IPS-20b (cell line): ENCODE results near the gene HGFAC.
"Not testable (repeated sequence)": the region's sequence is repeated elsewhere in the genome, so short reads cannot be mapped to it uniquely, and the experiment has no call there.

Source experiments
- H3K27ac ChIP-seq: one replicate; pipeline ENCODE4 v1.5.1; 2013; ENCODE audit warnings: low read length
- H3K27me3 ChIP-seq: 2 replicates; pipeline ENCODE4 v1.6.1; 2013; ENCODE audit warnings: mild to moderate bottlenecking, low read length, inconsistent platforms; ENCODE audit not compliant: insufficient read depth
- H3K36me3 ChIP-seq: 2 replicates; pipeline ENCODE4 v1.6.1; 2013; ENCODE audit warnings: low read depth, mild to moderate bottlenecking, inconsistent platforms, low read length, moderate library complexity; ENCODE audit not compliant: insufficient read depth
- H3K4me1 ChIP-seq: 2 replicates; pipeline ENCODE4 v1.6.1; 2013; ENCODE audit warnings: mild to moderate bottlenecking, control low read depth, inconsistent platforms, low read length, moderate library complexity; ENCODE audit not compliant: insufficient read depth
- H3K4me3 ChIP-seq: 2 replicates; pipeline ENCODE4 v1.5.1; 2013; ENCODE audit warnings: mild to moderate bottlenecking, low read length, inconsistent platforms
- H3K9ac ChIP-seq: 2 replicates; pipeline ENCODE4 v1.6.1; 2013; ENCODE audit warnings: low read depth, mild to moderate bottlenecking, inconsistent platforms, low read length, moderate library complexity
- H3K9me3 ChIP-seq: 2 replicates; pipeline ENCODE4 v1.6.1; 2013; ENCODE audit warnings: mild to moderate bottlenecking, low read depth, low read length, inconsistent platforms; ENCODE audit not compliant: insufficient read depth

The HGFAC gene

DNA sequence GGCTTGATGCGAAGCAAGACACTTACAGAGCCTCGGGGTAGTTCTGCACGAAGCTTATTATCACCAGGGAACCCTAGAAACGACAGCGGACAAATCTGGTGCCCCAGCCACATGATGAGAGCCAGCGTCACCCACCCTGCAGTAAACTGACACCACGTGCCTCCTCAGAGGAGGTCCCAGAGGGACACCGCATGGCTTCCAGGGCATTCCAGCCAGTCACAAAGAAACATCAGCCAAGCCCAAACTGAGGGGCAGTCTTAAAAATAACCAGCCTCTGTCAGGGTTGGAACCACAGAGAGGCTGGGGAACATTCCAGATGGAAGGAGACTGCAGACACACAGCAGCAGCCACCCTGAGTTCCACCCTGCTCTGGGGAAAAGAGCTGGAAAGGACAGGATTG, 36.6 kb upstream of the HGFAC start:
- Histone ChIP-seq H3K27me3 (no peaks in the 10 kb centered on the region), H3K9ac (no peak overlapping the region), H3K36me3 (no peaks in the 10 kb centered on the region), H3K4me3 (no peak overlapping the region), H3K27ac (no peak overlapping the region), H3K4me1 (no peaks in the 10 kb centered on the region), H3K9me3 (no peaks in the 10 kb centered on the region)

DNA sequence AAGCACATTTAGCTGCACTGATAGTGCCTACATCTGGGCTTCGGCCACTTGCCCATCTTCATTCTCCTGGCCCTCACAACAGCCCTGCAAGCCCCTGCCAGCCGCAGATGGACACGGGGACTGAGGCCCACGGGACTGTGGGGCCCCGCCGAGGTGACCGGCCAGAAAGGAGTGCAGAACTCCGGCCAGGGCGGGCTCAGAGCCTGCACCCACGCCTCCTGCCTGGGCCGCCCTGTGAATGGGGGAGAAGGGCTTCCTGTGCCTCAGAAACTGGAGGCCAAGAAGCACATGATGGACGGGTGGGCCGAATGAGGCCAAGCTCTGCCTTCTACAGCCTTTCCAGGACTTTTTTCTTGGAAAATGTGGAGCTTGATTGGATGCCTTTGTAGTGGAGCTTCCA, 35.7 kb upstream of the HGFAC start:
- H3K27me3 ChIP-seq, result no peaks in the 10 kb centered on the region
- no peak overlapping the region for H3K4me3 ChIP-seq
- no peaks in the 10 kb centered on the region for H3K4me1 ChIP-seq
- no peak overlapping the region for H3K27ac ChIP-seq
- H3K9ac ChIP-seq, result no peak overlapping the region
- H3K9me3 ChIP-seq, result no peaks in the 10 kb centered on the region
- no peaks in the 10 kb centered on the region for H3K36me3 ChIP-seq

DNA sequence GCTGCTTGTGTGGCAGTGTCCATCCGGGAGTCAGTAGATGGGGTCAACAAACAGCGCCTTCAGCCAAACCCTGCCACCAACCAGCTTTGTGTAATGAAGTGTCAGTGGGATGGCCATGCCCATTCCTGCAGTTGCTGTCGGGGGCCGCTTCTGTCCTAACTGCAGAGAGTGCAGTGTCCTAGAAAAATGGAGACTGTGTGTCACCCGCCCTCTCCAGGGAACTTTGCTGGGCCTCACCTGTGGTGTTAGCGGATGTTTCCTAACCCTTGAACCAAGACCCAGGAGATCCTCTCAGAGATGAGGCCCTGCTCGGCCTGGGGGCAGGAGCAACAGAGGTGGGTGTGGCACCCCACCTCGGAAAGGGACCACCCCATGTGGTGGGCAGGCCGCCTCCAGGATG, 35.3 kb upstream of the HGFAC start:
- no peaks in the 10 kb centered on the region for H3K9me3 ChIP-seq

DNA sequence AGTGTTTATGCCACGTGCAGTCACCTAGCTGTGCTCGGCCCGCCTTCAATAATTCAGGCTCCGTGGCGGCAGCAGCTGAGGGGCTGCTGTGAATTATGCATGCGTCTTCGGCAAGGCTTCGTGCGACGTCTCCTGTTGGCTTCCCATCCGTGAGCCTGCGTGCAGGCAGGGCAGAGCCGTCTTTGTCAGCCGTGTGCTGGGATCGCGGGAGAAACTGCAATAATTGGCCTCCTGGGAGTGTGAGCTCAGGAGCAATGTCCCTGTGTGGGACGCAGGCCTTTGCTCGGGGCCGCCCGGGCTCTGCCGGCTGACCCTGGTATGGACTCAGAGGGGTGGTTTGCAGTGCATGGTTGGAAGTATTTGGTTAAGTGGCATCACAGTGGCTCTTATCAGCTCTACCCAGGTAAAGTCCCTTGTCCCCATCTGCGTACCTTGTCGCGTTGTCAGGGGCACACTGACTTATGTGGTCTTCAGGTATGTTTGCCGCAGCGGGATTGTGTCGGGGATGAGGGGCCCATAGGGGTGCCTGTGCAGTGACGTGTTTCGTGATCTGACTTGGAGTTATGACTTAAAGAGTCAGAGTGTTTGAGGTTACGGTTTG, 34.5 kb upstream of the HGFAC start:
- H3K9me3 ChIP-seq, result no peaks in the 10 kb centered on the region
- H3K36me3 ChIP-seq, result no peaks in the 10 kb centered on the region
- no peak overlapping the region for H3K27ac ChIP-seq
- no peaks in the 10 kb centered on the region for H3K4me1 ChIP-seq
- no peak overlapping the region for H3K4me3 ChIP-seq
- no peak overlapping the region for H3K9ac ChIP-seq
- H3K27me3 ChIP-seq, result no peaks in the 10 kb centered on the region

More for the DNA sequence above, 35.3 kb upstream of the HGFAC start:
- Histone ChIP-seq H3K27ac (no peak overlapping the region), H3K36me3 (no peaks in the 10 kb centered on the region), H3K4me1 (no peaks in the 10 kb centered on the region), H3K9ac (no peak overlapping the region), H3K4me3 (no peak overlapping the region), H3K27me3 (no peaks in the 10 kb centered on the region)

DNA sequence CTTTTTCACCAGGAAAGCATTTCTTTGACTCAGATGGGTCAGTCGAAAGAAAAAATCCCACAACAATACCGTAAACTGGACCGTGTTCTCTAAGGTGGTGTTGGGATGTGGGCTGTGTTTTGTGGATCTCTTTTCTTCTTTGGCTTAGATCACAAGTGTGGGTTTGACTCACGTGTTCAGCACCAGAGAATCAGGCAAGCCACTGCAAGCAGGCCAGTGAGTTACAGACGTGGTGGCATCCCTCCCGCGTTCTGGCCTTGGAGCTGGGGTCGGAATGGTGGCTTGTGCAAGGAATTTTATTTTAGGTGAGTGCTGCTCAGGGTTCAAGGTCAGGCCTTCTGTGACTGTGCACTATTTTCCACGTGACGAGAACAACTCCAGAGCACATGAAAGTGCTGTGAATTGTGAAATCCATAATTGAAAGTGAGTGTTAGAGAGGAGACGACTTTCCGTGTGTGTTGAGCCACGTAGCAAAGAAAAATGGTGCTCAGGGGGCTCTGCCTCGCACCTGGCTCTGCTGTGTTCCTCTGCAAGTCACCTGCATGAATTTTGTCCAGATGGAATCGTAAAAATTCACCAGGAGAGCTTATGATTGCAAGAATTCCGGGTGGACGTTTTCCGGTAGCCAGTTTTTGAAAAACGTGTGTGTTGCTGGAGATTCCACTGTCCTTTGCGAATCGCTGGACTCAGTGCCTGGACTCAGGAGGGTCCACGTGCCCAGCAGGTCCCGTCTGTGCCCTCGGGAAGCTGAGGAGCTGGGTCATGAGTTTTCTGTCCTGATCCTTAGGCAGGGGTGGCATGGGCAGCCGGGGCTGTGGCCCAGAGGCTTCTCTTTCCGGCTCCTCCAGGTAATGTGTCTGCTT, 33.6 kb upstream of the HGFAC start:
- H3K4me1 ChIP-seq, result no peaks in the 10 kb centered on the region
- no peak overlapping the region for H3K9ac ChIP-seq
- H3K27ac ChIP-seq, result no peak overlapping the region
- no peaks in the 10 kb centered on the region for H3K27me3 ChIP-seq
- no peaks in the 10 kb centered on the region for H3K9me3 ChIP-seq
- H3K4me3 ChIP-seq, result no peak overlapping the region
- no peaks in the 10 kb centered on the region for H3K36me3 ChIP-seq

DNA sequence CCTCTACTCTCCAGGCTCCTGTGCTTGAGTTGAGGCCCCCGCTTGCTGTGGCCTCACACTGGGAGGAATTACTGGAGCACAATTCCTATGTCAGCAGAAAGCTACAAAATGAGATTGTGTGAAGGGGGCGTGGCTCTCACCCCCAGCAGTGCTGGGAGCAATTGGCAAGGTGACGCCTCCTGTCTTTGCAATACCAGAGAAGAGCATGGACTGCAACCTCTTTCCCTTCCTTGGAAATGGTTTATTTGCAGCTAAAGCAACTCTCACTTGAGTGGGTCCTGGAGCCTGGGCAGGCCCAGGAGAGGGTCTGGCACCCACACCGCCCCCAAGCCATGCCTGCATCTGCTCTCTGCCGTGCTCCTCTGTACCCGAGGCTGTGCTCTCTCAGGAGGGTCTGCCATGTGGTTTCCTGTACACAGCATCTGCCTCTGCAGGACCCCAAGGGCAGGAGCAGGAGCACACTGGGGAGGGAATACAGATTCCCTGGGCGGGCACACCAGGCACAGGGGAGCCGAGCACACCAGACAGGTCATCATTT, 32.9 kb upstream of the HGFAC start:
- Histone ChIP-seq H3K36me3 (no peaks in the 10 kb centered on the region), H3K4me3 (no peak overlapping the region), H3K27me3 (no peaks in the 10 kb centered on the region), H3K4me1 (no peaks in the 10 kb centered on the region), H3K9ac (no peak overlapping the region), H3K27ac (no peak overlapping the region), H3K9me3 (no peaks in the 10 kb centered on the region)

DNA sequence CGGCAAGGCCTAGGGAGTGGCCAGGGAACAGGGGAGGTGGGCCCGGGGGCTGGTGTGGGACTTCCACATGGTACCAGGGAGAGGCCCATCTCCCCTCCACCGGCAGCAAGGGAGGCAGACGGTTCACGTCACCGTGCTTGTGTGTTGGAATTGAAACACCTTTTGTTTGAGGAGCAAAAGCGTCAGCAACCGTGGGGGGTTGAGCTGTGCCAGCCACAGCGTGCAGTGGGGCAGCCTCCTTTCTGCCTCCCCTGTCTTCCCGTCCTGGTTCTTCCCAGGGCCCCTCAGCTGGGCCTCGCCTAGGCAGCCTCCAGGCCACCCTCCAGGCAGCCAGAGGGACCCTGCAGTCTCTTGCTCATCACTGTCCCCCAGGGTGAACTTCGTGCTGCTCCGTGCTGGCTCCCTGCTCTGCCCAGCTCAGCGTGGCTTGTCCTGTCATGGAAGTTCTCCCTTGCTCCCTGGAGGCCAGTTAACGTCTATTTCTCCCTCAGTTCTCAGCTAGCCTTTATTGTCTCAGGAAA, 32.1 kb upstream of the HGFAC start:
- no peak overlapping the region for H3K27ac ChIP-seq

DNA sequence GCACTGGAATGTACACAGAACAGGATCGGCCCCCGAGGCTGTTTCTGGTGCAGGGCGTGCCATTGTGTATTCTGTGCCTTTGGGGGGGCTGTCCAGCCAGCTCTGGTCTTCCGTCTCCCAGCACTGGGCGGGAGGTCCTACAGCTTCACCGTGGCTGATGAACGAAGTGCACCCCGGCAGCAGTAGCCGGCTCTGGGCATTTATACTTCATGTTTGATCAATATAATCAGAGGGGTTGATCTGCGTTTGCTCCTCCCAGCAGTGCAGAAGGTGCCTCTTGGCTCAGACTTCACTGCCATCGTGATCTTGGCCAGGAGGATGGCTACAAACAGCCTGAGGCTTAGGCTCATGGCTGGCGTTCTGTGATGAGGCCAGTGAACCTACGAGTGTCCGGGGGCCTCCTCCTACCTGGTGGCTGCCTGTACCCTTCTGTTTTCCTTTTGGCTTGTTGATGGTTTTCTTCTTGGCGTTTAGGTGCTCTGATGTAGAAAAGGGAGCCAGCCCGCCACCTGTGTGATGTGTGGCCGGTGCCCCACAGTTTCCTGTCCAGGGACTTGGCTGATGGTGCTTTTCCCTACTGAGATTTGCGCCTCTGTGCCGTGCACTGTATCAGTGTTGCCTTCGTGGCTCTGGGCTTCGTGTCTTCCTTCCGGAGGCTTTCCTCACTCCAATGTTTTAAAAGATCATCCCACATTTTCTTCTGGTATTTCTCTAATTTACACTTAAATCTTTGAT, 31.2 kb upstream of the HGFAC start:
- Histone ChIP-seq H3K9me3 (no peaks in the 10 kb centered on the region), H3K36me3 (no peaks in the 10 kb centered on the region), H3K9ac (no peak overlapping the region), H3K27me3 (no peaks in the 10 kb centered on the region), H3K27ac (no peak overlapping the region), H3K4me1 (no peaks in the 10 kb centered on the region), H3K4me3 (no peak overlapping the region)

More for the DNA sequence above, 32.1 kb upstream of the HGFAC start:
- no peaks in the 10 kb centered on the region for H3K27me3 ChIP-seq
- no peaks in the 10 kb centered on the region for H3K9me3 ChIP-seq
- H3K4me1 ChIP-seq, result no peaks in the 10 kb centered on the region
- H3K4me3 ChIP-seq, result no peak overlapping the region
- no peak overlapping the region for H3K9ac ChIP-seq
- H3K36me3 ChIP-seq, result no peaks in the 10 kb centered on the region

DNA sequence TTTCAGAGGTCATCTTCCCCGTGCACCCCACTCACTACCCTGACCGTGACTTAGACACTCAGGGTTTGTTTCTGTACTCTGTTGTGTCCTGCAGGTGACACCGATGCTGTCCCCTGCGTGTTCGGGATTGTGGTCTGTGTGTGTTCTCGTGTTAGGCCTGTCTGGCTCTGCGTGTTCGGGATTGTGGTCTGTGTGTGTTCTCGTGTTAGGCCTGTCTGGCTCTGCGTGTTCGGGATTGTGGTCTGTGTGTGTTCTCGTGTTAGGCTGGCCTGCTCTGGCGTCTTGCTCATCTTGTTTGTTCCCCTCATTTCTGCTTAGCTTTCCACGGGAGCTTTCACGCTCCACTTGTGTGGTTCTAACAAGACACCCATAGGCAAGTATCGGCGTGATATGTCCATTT, 30.6 kb upstream of the HGFAC start:
- not testable (repeated sequence) for H3K27me3 ChIP-seq, H3K27ac ChIP-seq, H3K4me1 ChIP-seq, H3K9me3 ChIP-seq, H3K36me3 ChIP-seq, H3K9ac ChIP-seq, H3K4me3 ChIP-seq

DNA sequence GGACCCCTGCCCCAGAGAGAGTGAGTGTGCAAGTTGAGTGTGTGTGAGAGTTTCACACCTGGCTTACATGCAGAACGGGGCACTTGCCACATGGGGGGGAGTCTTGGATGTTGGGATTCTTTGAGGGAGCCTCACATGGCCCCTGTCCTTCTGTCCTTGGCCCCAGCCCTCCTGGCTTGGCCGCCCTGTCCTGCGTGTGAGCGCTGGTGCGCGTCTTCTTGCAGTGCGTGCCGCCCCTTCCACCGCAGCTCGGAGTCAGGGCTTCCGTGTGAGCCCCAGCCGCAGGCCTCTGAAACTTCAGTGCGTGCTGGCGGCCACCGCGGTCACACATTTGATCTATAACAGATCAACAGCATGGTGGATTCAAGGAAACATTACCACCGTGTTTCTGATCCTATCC, 30.1 kb upstream of the HGFAC start:
- Histone ChIP-seq H3K36me3 (no peaks in the 10 kb centered on the region), H3K27ac (no peak overlapping the region), H3K9me3 (no peaks in the 10 kb centered on the region), H3K4me3 (no peak overlapping the region), H3K4me1 (no peaks in the 10 kb centered on the region), H3K27me3 (no peaks in the 10 kb centered on the region), H3K9ac (no peak overlapping the region)

DNA sequence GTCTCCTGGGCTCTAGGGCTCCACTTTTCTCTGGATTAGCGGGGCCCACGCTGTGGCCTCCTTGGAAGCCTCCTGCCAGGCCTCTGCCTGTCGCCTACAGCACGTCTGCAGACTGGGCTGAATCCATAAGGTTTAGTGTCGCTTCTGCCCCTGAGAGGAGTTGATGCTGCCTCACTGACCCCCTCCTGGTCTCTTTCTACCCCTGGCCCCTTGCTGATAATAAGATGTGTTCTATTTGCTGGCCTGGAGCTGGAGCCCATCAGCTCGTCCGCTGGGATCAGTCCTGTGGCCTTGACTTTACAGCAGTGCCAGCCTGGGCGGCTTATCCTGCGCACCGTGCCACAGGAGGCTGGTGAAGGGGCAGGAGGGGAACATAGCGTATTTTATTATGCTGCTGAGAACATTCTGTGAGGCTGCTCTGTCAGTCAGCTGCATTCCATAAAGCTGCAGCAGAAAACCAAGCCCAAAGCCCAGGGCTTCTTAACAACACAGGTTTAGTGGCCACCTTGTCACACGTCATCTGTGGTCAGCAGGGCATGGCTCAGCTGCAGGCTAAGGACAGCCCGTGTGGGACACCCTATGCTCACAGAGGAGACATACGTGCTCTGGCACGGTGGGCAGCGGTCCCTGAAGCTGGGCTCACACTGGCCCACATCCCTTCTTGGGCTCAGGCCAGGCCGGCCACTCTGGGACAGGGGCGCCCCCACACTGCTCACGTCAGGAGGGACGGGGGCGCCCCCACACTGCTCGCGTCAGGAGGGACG, 29.3 kb upstream of the HGFAC start:
- H3K36me3 ChIP-seq, result no peaks in the 10 kb centered on the region
- H3K4me3 ChIP-seq, result no peak overlapping the region
- no peaks in the 10 kb centered on the region for H3K27me3 ChIP-seq
- no peaks in the 10 kb centered on the region for H3K4me1 ChIP-seq
- no peak overlapping the region for H3K9ac ChIP-seq
- H3K27ac ChIP-seq, result no peak overlapping the region
- no peaks in the 10 kb centered on the region for H3K9me3 ChIP-seq
